ENCODE measurements around the gene PRND.
A peak's percentile ranks its signal among the peaks of the same experiment; 100 is the strongest.
"Not testable (repeated sequence)": the region's sequence is repeated elsewhere in the genome, so short reads cannot be mapped to it uniquely, and the experiment has no call there.

PRND gene

DNA sequence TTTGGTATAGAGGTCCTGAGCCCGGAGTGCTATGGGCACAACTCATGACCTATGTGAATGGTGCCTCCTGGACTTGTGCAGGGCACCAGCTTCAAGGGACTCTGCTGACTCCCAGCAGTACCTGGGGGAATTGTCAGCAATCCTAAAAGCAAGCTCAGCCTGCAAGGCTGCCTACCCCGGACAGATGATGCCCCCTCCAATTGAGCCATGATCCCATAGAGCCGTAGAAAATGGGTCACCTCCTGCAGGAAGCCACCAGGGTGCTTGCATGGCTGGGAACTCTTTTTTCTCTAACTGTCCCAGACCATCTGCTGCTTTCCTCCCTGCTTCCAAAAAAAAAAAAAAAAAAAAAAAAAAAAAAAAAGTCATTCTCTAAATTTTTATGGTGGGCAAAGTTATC is 12.9 kb upstream of the PRND start:
- no peak for DNase-seq

DNA sequence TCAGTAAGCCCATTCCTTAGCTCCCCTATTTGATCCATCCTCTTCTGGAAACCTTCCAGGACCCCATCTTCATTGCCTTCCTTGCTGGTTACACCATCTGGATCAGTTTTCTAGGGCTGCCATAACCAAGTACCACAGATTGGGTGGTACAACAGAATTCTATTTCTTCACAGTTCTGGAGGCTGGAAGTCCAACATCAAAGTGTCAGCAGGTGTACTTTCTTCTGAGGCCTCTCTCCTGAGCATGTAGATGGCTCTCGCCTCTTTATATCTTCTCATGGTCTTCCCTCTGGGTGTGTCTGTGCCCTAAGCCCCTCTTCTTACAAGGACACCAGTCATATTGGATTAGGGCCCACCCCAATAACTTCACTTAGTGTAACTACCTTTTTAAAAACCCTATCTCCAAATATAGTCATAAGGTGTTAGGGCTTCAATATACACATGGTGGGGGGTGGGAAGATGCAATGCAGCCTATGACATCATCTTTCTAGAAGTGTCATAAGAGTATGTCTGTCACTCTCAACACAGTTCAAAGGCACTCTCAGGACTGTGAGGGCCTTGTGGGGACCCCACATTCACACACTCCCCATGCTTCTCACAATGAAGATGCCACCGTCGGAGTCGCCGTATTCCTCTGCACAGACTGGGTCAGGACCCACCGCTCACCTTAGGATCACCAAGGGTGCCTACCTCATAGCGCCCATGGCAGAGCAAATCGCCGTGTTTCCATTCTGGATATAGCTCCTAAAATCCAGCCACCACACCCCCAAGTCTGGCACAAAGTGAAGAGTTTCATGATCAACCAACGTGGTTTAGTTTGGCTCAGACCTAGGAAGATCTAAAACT is 12.2 kb upstream of the PRND start:
- no peak for DNase-seq

DNA sequence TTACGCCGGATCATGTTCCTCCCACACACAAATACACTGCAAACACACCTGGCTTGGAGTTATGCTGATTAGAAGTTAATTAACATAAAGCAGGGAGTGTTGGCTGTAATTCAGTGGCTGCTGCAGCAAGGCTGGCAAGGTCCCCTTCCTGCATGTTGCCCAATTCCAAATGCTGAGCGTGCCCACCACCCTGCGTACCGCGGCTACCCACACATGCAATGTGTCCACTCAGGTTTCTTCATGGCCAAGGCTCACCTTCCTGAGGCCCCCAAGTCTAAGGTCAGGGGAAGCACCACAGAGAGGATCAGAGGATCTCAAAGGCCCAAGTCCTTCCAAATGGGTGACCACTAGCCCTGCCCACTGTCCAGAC is 11.6 kb upstream of the PRND start:
- DNase-seq: no peak

DNA sequence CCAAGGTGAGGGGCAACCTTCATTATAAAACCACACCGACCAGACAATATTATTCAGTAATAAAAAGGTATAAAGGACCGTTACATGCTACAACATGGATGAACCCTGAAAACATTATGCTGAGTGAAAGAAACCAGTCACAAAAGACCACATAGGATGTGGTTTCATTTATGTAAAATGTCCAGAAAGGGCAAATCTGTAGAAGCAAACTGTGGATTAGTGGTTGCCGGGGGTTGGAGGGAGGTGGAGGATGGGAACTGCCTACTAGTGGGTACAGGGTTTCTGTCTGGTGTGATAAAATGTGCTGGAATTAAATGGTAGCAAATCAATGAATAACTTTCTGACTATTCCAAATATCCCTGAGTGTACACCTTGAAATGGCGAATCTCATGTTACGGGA is 10.2 kb upstream of the PRND start:
- no peak for DNase-seq

DNA sequence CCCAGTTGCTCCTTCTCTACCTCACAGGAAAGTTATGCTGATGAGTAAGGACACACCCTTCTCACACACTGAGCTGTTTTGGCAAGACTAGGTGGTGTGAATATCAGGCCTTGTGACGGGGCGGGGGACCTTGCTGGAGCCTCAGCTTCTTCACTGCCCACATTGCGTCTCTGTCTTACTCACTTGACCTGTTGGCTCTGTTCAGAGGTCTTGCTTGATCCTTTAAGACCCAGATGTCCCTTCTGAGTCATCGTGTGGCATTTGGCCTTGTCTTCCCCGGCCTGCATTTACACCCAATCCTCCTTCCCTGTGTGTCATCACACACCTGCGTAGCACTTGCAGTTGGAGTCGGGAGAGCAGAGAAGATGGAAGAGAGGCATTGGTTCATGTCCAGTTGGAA is 8.3 kb upstream of the PRND start:
- DNase-seq: no peak

DNA sequence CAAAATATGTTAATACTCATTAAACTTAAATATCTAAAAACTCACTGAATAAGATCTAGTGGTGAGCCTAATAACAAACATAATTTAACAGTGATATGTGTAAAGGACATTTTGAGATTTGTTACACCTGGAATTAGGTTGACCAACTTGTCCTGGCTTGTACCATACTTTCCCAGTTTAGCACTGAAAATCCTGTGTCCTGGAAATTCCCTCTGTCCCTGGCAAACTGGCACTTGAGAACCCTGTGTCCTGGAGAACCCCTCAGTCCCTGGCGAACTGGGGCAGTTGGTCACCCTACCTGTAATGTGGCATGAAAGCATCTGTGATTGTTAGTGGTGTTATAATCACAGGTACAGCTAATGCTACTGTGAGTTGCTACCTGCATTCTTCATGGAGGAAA is 6.9 kb upstream of the PRND start:
- no peak for DNase-seq

DNA sequence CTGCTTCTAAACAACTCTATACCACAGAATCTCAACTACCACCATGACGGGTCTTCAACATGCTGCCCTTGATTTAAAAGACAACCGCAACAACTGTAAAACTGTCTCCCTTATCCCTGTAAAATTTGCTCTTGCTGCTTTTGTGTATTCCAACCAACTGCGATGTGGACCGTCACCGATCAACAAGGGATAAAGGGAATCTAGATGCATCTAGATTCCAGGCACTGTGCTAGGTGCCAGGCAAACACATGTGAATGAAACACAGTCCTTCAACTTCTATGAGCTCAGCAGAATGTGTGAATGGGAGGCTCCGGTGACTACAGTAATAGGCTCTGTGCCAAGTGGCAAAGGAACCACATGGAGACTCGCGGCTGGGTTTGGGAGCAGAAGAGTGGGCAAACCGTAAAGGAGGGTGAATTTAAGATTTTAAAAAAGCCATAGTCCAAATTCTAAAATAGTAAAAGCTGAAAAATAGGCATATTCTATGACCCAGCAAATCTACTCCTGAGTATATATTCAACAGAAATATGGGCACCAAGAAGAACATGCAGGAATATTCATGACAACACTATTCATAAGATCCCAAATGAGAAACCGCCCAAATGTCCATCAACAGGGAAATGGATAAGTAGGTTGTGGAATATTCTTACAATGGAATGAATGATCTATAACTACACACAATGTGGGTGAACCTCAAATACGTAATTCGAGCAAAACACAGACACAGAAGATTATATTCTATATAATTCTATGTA is 3.7 kb upstream of the PRND start:
- DNase-seq: peak in 2 of 51 donors; percentile 11 to 15

DNA sequence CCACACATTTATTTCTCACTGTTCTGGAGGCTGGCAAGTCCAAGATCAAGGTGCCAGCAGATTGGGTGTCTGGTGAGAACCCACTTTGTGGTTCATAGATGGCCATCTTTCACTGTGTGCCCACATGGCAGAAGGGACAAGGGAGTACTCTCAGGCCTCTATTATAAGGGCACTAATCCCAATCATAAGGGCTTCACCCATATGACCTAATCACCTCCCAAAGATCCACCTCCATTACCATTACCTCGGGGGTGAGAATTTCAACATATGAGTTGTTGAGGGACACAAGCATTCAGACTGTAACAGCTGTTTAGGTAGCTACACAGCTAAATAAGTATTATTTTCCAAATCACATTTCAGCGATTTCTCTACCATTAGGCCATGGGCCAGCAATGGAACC is 2.5 kb upstream of the PRND start:
- no peak for DNase-seq

DNA sequence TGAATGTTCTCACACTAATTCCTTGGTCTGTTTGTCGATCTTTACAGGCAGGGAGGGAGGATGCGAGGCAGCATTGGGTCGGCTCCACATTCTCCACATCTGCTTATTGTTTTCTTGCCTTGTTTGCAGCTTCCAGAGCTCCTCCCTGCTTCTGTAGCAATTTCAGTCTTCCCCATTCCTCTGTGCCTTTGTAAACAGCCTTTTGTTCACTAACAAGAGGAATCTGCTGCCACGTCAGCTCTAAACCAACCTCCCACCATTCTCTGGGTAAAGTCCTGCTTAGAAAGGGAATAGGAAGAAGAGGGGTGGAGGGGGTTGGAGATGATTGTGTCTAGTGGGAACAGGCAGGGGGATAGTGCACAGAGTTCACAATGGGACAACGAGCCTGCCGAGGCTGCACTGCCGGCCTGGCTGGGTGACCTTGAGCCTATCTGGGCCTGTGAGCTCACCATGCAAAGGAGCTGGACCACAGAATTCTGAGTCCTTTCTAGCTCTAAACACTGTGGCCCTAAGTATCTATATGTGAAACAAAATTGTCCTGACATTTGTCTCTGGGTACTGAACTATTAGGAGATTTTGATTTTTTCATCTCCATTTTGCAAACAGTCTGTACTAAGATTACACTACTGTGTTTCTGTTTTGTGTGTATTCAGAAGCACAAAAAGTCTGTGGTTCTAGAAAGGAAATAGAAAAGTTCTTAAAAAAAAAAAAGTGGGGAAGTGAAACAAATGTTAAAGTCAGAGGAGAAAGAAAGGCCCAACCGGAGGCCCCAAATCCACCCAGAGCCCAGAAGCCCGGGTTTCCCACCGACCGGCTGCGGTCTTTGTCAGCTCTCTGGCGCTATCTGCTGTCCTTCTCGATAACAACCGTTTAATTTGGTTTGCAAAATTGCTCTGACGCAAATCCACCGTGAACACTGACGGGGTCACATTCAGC is 1.4 kb upstream of the PRND start:
- DNase-seq: peak in 47 of 51 donors; percentile 15 to 86 (median 64)

DNA sequence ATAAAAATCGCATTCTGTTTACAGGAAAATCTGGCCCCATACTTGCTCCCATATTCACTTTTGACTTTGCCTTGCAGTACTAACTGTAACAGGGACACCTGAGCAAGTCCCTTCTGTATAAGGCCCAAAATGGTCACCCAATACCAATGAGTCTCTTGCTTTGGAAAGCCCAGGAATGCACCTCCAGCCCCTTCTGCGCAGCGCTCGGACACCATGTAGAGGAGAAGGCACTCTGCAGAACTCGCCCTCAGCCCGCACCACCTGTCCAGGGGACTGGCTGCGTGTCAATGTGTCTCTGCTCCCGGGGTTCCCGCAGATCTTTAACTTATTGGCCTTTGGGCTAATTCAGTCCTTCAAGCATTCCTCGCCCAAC is 746 bp upstream of the PRND start:
- DNase-seq: peak in 2 of 51 donors; percentile 31 to 36

DNA sequence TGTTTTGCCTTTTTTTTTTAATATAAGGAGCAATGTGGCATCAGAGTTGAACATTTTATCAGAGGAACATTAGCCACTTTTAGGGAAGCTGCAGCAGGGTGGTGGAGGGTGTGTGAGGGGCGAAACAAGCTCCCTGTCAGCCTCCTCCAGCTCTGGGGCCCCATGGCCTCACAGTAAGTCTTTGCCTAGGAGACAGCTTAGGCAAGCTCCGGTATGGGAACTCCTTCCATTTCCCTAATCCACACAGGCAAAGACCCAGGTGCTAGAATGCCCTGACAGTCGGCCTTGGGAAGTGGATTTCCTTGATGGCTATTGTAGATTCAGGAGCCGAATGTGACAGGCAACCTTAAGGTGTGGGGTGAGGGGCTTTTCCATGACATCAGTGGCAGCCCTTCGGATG is 862 bp downstream of the PRND start:
- no peak for DNase-seq

DNA sequence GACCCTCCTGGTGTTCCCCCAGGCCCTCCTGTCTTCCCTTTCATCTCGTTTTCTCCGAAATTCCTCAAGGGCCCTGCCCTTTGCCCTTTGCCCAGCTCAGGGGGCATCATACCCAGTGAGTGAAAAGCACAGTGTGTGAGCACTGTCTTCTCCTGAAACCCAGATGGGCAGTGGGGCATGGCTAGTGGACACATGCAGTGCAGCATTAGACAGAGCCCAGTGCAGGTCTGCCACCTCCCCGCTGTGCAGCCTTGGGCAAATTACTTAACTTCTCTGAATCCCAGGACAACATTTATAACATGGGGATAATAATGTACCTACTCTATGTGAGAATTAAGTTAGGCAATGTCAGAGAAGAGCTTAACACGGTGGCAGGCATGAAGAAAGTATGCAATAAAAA is 1.3 kb downstream of the PRND start:
- no peak for DNase-seq

DNA sequence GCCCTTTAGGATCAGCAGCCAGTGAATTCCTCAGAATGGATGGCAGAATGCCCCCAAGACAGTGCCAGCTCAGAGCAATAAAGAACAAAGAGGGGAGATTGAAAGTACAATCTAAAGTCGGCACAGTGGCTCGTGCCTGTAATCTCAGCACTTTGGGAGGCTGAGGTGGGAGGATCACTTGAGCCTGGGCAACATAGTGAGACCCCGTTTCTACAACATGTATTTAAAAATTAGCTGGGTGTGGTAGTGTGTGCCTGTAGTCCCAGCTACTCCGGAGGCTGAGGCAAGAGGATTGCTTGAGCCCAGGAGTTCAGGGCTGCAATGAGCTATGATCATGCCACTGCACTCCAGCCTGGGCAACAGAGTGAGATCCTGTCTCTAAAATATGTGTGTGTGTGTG is 1.8 kb downstream of the PRND start:
- DNase-seq: not testable (repeated sequence)

DNA sequence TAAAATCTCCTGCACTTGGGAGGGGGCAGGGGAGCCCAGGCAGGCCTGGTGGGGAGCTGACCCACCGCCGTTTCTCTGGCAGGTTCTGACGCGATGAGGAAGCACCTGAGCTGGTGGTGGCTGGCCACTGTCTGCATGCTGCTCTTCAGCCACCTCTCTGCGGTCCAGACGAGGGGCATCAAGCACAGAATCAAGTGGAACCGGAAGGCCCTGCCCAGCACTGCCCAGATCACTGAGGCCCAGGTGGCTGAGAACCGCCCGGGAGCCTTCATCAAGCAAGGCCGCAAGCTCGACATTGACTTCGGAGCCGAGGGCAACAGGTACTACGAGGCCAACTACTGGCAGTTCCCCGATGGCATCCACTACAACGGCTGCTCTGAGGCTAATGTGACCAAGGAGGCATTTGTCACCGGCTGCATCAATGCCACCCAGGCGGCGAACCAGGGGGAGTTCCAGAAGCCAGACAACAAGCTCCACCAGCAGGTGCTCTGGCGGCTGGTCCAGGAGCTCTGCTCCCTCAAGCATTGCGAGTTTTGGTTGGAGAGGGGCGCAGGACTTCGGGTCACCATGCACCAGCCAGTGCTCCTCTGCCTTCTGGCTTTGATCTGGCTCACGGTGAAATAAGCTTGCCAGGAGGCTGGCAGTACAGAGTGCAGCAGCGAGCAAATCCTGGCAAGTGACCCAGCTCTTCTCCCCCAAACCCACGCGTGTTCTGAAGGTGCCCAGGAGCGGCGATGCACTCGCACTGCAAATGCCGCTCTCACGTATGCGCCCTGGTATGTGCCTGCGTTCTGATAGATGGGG is 3.0 kb downstream of the PRND start:
- DNase-seq: no peak

DNA sequence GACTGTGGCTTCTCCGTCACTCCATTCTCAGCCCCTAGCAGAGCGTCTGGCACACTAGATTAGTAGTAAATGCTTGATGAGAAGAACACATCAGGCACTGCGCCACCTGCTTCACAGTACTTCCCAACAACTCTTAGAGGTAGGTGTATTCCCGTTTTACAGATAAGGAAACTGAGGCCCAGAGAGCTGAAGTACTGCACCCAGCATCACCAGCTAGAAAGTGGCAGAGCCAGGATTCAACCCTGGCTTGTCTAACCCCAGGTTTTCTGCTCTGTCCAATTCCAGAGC is 3.5 kb downstream of the PRND start:
- DNase-seq: no peak

DNA sequence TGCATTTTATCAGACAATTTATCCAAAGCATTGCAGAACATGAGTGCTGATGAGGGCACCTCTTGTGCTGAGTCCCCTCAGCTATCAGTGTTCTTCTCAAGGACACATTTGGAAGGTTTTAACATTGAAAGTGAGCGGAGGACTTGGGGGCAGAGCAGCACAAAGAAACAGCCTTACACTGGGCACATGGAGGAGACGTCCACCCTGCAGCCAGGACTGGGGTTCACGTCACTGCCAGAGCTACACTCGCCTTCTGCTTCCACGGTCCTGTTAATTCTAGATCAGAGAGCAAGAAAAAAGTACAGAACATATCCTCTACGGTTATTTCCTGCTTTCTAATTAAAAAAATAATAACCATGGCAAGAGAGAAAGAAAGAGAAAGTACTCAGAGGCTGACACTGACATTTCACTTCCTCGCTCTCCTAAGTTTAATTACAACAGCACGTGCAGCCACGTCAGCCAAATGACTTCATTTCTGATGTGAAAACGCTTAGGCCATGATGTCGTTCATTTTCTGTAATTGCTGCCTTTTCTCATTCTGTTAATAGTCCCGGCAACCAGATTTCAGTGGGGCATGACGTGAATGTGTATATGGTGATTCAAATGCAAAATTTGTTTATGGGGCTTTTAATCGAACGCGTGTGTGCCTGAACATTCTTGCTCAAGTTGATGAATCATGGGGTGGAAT is 5.1 kb downstream of the PRND start:
- DNase-seq: peak in 1 of 51 donors; percentile 18

DNA sequence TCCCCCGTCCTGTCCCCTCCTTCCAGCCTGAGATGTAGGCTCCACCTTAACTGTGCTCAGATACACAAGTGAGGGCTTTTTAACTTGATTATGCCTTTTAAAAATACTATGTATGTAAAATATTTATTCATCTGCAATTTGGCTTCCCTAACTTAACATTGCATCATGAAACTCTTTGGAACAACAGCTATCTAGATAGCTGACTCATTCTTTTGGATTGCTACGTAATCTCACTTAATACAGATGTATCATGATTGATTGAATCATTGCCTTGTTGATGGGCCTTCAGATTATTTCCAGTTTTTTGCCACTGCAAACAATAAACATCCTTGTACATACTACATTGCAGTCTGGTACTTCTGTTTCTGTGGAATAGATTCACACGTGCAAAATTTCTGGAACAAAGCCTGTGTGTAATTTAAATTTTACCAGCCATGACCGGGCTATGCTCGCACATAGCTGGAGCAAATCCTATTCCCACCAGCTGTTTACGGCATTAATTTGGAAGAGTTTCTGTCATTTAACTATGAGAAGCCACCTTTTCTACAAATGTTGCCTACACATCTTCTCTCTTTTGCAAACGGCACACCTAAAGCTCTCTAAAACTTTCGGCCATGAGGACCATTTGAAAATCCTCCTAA is 6.5 kb downstream of the PRND start:
- DNase-seq: no peak

DNA sequence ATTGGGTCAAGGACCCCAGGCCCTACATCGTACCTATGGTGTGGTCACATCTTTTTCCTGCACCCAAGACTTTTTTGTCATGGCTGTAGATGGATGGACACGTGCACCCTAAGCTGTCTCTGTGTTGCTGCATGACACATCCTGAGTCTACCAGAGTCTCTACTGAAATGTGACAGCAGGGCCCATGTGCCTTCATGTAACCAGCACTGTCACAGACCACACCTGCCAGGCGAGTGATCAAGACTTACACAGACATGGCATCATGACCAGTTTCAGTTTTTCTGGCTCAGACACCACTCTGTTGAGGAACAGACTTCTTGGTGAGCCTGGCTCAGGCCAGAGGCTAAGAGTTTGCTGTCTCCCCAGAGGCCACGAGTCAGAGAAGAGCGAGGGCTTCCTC is 7.6 kb downstream of the PRND start:
- DNase-seq: no peak

DNA sequence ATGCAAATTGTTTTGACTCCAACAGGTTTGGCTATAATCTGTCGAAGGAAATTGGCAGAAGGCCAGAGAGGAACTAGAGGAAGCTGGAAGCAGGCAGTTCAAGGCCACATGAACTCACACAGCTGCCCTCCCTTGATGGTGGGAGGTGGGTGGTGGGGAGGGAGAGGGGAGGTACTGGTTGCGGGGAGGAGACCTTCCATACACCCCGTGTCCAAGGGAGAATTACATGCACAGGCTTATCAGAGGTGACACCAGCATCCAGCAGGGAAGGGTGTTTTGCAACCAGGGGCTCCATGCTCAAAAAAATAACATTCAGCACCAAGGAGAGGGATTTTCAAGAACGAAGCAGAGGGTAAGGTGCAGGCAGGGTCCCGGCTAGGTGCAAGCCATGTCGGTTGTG is 9.1 kb downstream of the PRND start:
- DNase-seq: no peak

DNA sequence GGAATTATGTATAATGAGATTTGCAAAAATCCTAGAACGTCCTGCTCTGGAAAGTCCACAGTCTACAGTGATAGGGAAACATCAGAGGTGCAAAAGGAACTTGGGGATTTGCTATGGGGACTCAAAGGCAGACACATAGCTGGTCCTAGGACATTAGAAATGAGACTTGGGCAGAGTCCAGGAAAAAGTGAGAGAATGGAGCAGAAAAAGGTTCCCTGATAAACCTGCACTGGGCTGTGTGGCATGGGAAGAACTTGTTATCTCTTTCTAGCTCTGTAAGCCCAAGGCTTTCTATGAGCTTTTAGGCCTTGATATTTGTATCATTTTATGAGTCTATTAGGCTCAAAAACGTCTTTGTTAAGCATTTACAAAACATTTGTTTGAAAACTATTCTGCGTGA is 15.2 kb downstream of the PRND start:
- no peak for DNase-seq

Data from hypothalamus (tissue), 51 donors.